ENCODE data around the gene TSPEAR.

TSPEAR gene

GRCh38 chr21:44701023-44701400 is 10.4 kb downstream of the TSPEAR start:
- no peaks in the 10 kb centered on the region for H3K9me2 ChIP-seq (ENCODE audit: low read depth, low read length)
- no peaks in the 10 kb centered on the region for H3K79me2 ChIP-seq (ENCODE audit: insufficient read depth, low read length)
- H3K9ac ChIP-seq (ENCODE audit: low read length): no peak overlapping the region
- H3K27ac ChIP-seq (ENCODE audit: low read depth, low read length, poor library complexity, severe bottlenecking): no peak overlapping the region
- H3K9me3 ChIP-seq (ENCODE audit: low read length): no peaks in the 10 kb centered on the region
- H3K4me3 ChIP-seq (ENCODE audit: low read depth, low read length, poor library complexity, severe bottlenecking): no peak overlapping the region
- H3K4me2 ChIP-seq (ENCODE audit: low read length): no peak overlapping the region
- no peaks in the 10 kb centered on the region for H3K27me3 ChIP-seq (ENCODE audit: insufficient read depth, low read length)
- TF ChIP-seq EZH2 (IDR thresholded peaks at IDR 0.05; ENCODE audit: borderline replicate concordance, low read length): no peak
- no peak for TF ChIP-seq CTCF (IDR thresholded peaks at IDR 0.05; ENCODE audit: low read length)
- no peak overlapping the region for H2AFZ ChIP-seq (ENCODE audit: low read length)
- no peaks in the 10 kb centered on the region for H3F3A ChIP-seq (ENCODE audit: insufficient read depth, low read length)
- H4K20me1 ChIP-seq (ENCODE audit: insufficient read depth, low read length): no peaks in the 10 kb centered on the region
- no peaks in the 10 kb centered on the region for H3K36me3 ChIP-seq (ENCODE audit: insufficient read depth, low read length)
- no peaks in the 10 kb centered on the region for H3K4me1 ChIP-seq (ENCODE audit: insufficient read depth, low read length, severe bottlenecking)

- H3K4me3 ChIP-seq (ENCODE audit: low read depth, low read length, poor library complexity, severe bottlenecking): no peak overlapping the region
- no peak overlapping the region for H3K27ac ChIP-seq (ENCODE audit: low read depth, low read length, poor library complexity, severe bottlenecking)
- no peaks in the 10 kb centered on the region for H3K4me1 ChIP-seq (ENCODE audit: insufficient read depth, low read length, severe bottlenecking)
- no peaks in the 10 kb centered on the region for H3K79me2 ChIP-seq (ENCODE audit: insufficient read depth, low read length)
- no peaks in the 10 kb centered on the region for H4K20me1 ChIP-seq (ENCODE audit: insufficient read depth, low read length)
- H3K9me2 ChIP-seq (ENCODE audit: low read depth, low read length): no peaks in the 10 kb centered on the region
- H3K27me3 ChIP-seq (ENCODE audit: insufficient read depth, low read length): no peaks in the 10 kb centered on the region
- H3K36me3 ChIP-seq (ENCODE audit: insufficient read depth, low read length): no peaks in the 10 kb centered on the region
- no peak overlapping the region for H3K9ac ChIP-seq (ENCODE audit: low read length)
- no peaks in the 10 kb centered on the region for H3F3A ChIP-seq (ENCODE audit: insufficient read depth, low read length)
- H2AFZ ChIP-seq (ENCODE audit: low read length): no peak overlapping the region
- H3K9me3 ChIP-seq (ENCODE audit: low read length): no peaks in the 10 kb centered on the region
- TF ChIP-seq EZH2 (IDR thresholded peaks at IDR 0.05; ENCODE audit: borderline replicate concordance, low read length): no peak
- TF ChIP-seq CTCF (IDR thresholded peaks at IDR 0.05; ENCODE audit: low read length): no peak
- no peak overlapping the region for H3K4me2 ChIP-seq (ENCODE audit: low read length)
These were observed 11.0 kb downstream of the TSPEAR start for GRCh38 chr21:44700101-44701022.

GRCh38 chr21:44699502-44700001 is 11.8 kb downstream of the TSPEAR start:
- H2AFZ ChIP-seq (ENCODE audit: low read length): no peak overlapping the region
- H3K27ac ChIP-seq (ENCODE audit: low read depth, low read length, poor library complexity, severe bottlenecking): no peak overlapping the region
- H3K9me3 ChIP-seq (ENCODE audit: low read length): no peaks in the 10 kb centered on the region
- no peaks in the 10 kb centered on the region for H3K9me2 ChIP-seq (ENCODE audit: low read depth, low read length)
- no peaks in the 10 kb centered on the region for H3F3A ChIP-seq (ENCODE audit: insufficient read depth, low read length)
- H3K4me1 ChIP-seq (ENCODE audit: insufficient read depth, low read length, severe bottlenecking): no peaks in the 10 kb centered on the region
- no peaks in the 10 kb centered on the region for H4K20me1 ChIP-seq (ENCODE audit: insufficient read depth, low read length)
- no peak overlapping the region for H3K4me3 ChIP-seq (ENCODE audit: low read depth, low read length, poor library complexity, severe bottlenecking)
- no peaks in the 10 kb centered on the region for H3K79me2 ChIP-seq (ENCODE audit: insufficient read depth, low read length)
- no peaks in the 10 kb centered on the region for H3K36me3 ChIP-seq (ENCODE audit: insufficient read depth, low read length)
- H3K9ac ChIP-seq (ENCODE audit: low read length): no peak overlapping the region
- TF ChIP-seq CTCF (IDR thresholded peaks at IDR 0.05; ENCODE audit: low read length): no peak
- no peak for TF ChIP-seq EZH2 (IDR thresholded peaks at IDR 0.05; ENCODE audit: borderline replicate concordance, low read length)
- no peaks in the 10 kb centered on the region for H3K27me3 ChIP-seq (ENCODE audit: insufficient read depth, low read length)
- H3K4me2 ChIP-seq (ENCODE audit: low read length): no peak overlapping the region
